ENCODE data around the gene FNDC3B. TPM values are rescaled to one million over a fixed set of nuclear protein-coding genes. Genes with fewer than 3 reads are reported as not detected.
"Not testable (repeated sequence)": the region's sequence is repeated elsewhere in the genome, so short reads cannot be mapped to it uniquely, and the experiment has no call there.

The FNDC3B gene
- total RNA-seq, 1 donor from 2014 or later, result 160 TPM

DNA sequence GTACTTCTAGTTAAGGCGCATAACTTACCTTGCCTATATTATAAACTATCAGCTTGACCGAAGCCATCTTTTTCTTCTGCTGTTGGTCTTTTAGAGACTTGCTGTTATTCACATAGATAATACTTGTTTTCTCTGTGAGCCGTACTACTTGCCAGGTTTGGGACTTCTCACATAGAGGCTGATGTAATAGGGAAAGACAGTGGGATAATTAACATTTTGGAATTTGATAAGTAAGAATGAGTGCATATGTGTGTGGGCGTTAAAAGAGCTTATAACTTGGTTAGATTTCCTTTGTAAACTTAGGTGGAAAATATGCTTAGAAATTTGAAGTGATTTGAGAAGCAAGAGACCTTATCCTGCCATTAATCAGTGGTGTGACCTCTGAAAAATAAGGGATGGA is 47.8 kb downstream of the FNDC3B start:
- no peak overlapping the region for H3K27ac ChIP-seq

GRCh38 chr3:172087602-172088580 is 48.5 kb downstream of the FNDC3B start:
- no peaks in the 10 kb centered on the region for H3K36me3 ChIP-seq
- DNase-seq (no peak), ATAC-seq (peak; percentile 30)
- TF ChIP-seq CTCF (IDR thresholded peaks at IDR 0.05), result no peak
- intact Hi-C loops (cut with DNase I), result no loop called here
- H3K27me3 ChIP-seq, result no peaks in the 10 kb centered on the region
- H3K9me3 ChIP-seq, result no peaks in the 10 kb centered on the region
- no peak overlapping the region for H3K4me3 ChIP-seq
- peaks cover 29% of the 10 kb centered on the region for H3K4me1 ChIP-seq
- no peak overlapping the region for H3K27ac ChIP-seq

More for the DNA sequence above, 47.8 kb downstream of the FNDC3B start:
- intact Hi-C loops (cut with DNase I), result no loop called here
- H3K4me1 ChIP-seq, result peaks cover 26% of the 10 kb centered on the region
- H3K9me3 ChIP-seq, result no peaks in the 10 kb centered on the region
- H3K4me3 ChIP-seq, result no peak overlapping the region
- H3K27me3 ChIP-seq, result no peaks in the 10 kb centered on the region
- no peak for TF ChIP-seq CTCF (IDR thresholded peaks at IDR 0.05)
- ATAC-seq, result no peak
- no peak for DNase-seq
- H3K36me3 ChIP-seq, result peaks cover 6% of the 10 kb centered on the region

DNA sequence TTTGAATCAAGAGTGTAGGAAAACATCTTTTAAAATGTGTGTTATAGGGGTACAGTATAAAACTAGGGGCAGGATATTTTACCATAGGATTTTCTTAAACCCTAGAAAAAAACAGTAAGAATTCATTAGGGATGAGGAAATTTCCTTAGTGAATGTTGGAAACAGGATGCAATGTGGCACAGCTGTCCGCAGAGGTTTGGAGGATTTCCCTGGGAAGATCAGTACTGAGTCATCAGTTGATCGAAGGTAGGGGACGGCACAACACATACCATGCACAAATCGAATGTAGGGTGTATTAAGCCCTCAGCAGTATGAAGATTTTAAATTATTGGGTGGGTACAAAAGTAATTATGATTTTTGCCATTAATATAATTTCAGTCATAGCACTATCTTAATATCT is 49.9 kb downstream of the FNDC3B start:
- H3K36me3 ChIP-seq, result no peaks in the 10 kb centered on the region
- intact Hi-C loops (cut with DNase I), result no loop called here
- no peaks in the 10 kb centered on the region for H3K9me3 ChIP-seq
- no peak for ATAC-seq
- H3K4me1 ChIP-seq, result peaks cover 25% of the 10 kb centered on the region
- H3K27me3 ChIP-seq, result no peaks in the 10 kb centered on the region
- no peak for DNase-seq
- no peak overlapping the region for H3K4me3 ChIP-seq
- H3K27ac ChIP-seq, result no peak overlapping the region
- no peak for TF ChIP-seq CTCF (IDR thresholded peaks at IDR 0.05)

DNA sequence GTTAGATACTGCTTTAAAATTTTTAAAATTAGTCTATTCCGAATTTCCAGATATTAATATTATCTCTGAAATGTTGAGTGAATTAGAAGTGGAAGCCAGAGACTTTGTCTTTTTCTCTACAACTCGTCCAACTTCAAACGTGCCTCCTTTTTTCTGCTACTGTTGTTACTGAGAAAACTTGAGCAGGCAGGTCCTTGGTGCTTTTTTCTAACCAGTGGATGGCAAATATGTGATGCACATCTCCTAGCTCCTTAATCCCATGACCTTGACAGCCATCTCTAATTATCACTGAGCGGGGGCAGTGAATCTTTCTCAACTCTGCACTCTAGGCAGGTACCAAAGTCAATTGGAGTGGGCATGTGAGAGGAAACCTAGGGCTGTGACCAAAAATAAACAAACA is 50.7 kb downstream of the FNDC3B start:
- H3K27ac ChIP-seq, result no peak overlapping the region
- no peak for ATAC-seq
- H3K36me3 ChIP-seq, result no peaks in the 10 kb centered on the region
- no peaks in the 10 kb centered on the region for H3K27me3 ChIP-seq
- H3K9me3 ChIP-seq, result no peaks in the 10 kb centered on the region
- intact Hi-C loops (cut with DNase I), result no loop called here
- DNase-seq, result no peak
- H3K4me1 ChIP-seq, result peaks cover 25% of the 10 kb centered on the region
- no peak for TF ChIP-seq CTCF (IDR thresholded peaks at IDR 0.05)
- H3K4me3 ChIP-seq, result no peak overlapping the region

DNA sequence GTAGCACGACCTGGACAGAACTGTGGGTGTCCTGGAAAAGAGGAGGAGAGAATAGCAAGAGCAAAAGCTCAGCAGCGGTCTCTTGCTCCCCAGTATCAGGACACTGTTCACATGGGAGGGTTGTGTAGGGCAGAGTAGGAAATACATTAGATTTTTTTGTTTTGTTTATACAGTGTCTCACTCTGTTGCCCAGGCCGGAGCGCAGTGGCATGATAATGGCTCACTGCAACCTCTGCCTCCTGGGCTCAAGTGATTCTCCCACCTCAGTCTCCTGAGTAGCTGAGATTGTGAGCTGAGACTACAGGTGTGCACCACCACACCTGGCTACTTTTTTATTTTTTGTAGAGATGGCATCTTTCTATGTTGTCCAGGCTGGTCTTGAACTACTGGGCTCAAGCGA is 53.3 kb downstream of the FNDC3B start:
- DNase-seq, result no peak
- Histone ChIP-seq H3K27me3 (no peaks in the 10 kb centered on the region), H3K27ac (no peak overlapping the region), H3K9me3 (no peaks in the 10 kb centered on the region), H3K4me3 (no peak overlapping the region), H3K36me3 (no peaks in the 10 kb centered on the region), H3K4me1 (peaks cover 34% of the 10 kb centered on the region)
- TF ChIP-seq CTCF (IDR thresholded peaks at IDR 0.05), result no peak
- no peak for ATAC-seq
- intact Hi-C loops (cut with DNase I), result no loop called here

GRCh38 chr3:172093581-172094443 is 54.4 kb downstream of the FNDC3B start:
- H3K36me3 ChIP-seq; ATAC-seq; H3K9me3 ChIP-seq; H3K4me3 ChIP-seq; DNase-seq; H3K27me3 ChIP-seq; intact Hi-C loops (cut with DNase I); H3K27ac ChIP-seq: not testable (repeated sequence)
- H3K4me1 ChIP-seq, result peaks cover 39% of the 10 kb centered on the region

Data from upper lobe of right lung (tissue), 1 donor.